Measurements from ENCODE around the gene ASIC2.

ASIC2 gene

GRCh38 chr17:33082529-33083173 lies 210.4 kb downstream of the ASIC2 start:
- no peak for DNase-seq (ENCODE audit: low read depth in 1 of 2, low spot score in 1 of 2)
- TF ChIP-seq GABPA (IDR thresholded peaks at IDR 0.05; ENCODE audit: low read depth) (no peak), SPI1 (IDR thresholded peaks at IDR 0.05; ENCODE audit: borderline replicate concordance, low read depth) (no peak), POLR2AphosphoS5 (IDR thresholded peaks at IDR 0.05; ENCODE audit: low read depth) (no peak), CTCF (IDR thresholded peaks at IDR 0.05; ENCODE audit: insufficient read depth, low read length) (no peak), REST (IDR thresholded peaks at IDR 0.05; ENCODE audit: insufficient replicate concordance, low read depth) (no peak)
- H3K27me3 ChIP-seq (ENCODE audit: insufficient read depth, poor library complexity, severe bottlenecking) = no peaks in the 10 kb centered on the region
- H3K4me3 ChIP-seq (replicated peaks; ENCODE audit: insufficient read depth, low read length) = no peak overlapping the region
- H3K27ac ChIP-seq (replicated peaks) = no peak overlapping the region

- TF ChIP-seq GABPA (IDR thresholded peaks at IDR 0.05; ENCODE audit: low read depth) = no peak
- no peak for TF ChIP-seq SPI1 (IDR thresholded peaks at IDR 0.05; ENCODE audit: borderline replicate concordance, low read depth)
- no peak for TF ChIP-seq POLR2AphosphoS5 (IDR thresholded peaks at IDR 0.05; ENCODE audit: low read depth)
- no peak for TF ChIP-seq REST (IDR thresholded peaks at IDR 0.05; ENCODE audit: insufficient replicate concordance, low read depth)
- no peak for TF ChIP-seq CTCF (IDR thresholded peaks at IDR 0.05; ENCODE audit: insufficient read depth, low read length)
- Histone ChIP-seq H3K4me3 (replicated peaks; ENCODE audit: insufficient read depth, low read length) (no peak overlapping the region), H3K27me3 (ENCODE audit: insufficient read depth, poor library complexity, severe bottlenecking) (no peaks in the 10 kb centered on the region), H3K27ac (replicated peaks) (no peak overlapping the region)
- no peak for DNase-seq (ENCODE audit: low read depth in 1 of 2, low spot score in 1 of 2)
Measured at GRCh38 chr17:33080091-33080490, 213.0 kb downstream of the ASIC2 start.

GRCh38 chr17:33079201-33079600 lies 213.9 kb downstream of the ASIC2 start:
- Histone ChIP-seq H3K27ac (replicated peaks) (no peak overlapping the region), H3K27me3 (ENCODE audit: insufficient read depth, poor library complexity, severe bottlenecking) (no peaks in the 10 kb centered on the region), H3K4me3 (replicated peaks; ENCODE audit: insufficient read depth, low read length) (no peak overlapping the region)
- TF ChIP-seq CTCF (IDR thresholded peaks at IDR 0.05; ENCODE audit: insufficient read depth, low read length) = no peak
- no peak for TF ChIP-seq POLR2AphosphoS5 (IDR thresholded peaks at IDR 0.05; ENCODE audit: low read depth)
- no peak for TF ChIP-seq SPI1 (IDR thresholded peaks at IDR 0.05; ENCODE audit: borderline replicate concordance, low read depth)
- TF ChIP-seq GABPA (IDR thresholded peaks at IDR 0.05; ENCODE audit: low read depth) = no peak
- TF ChIP-seq REST (IDR thresholded peaks at IDR 0.05; ENCODE audit: insufficient replicate concordance, low read depth) = no peak
- no peak for DNase-seq (ENCODE audit: low read depth in 1 of 2, low spot score in 1 of 2)

Data from HL-60 (cell line).